GM23338 (cell line): ENCODE data around the gene GRIN2A. TPM values are rescaled to one million over a fixed set of nuclear protein-coding genes. Genes with fewer than 3 reads are reported as not detected.

Experiments used
- ATAC-seq: fragments of 200-7000 bp; cut with Tn5 transposase; 3 replicates; pipeline ENCODE4 v1.9.1; 2020
- DNase-seq: peaks from one replicate; pipeline ENCODE4 v3.0.0-alpha.2; 2015; ENCODE audit warnings: low spot score
- H2AFZ ChIP-seq: fragments of 200-600 bp; sonication (generic); 2 replicates; pipeline ENCODE4 v1.8.0; 2016; ENCODE audit warnings: antibody characterized with exemption, mild to moderate bottlenecking, moderate library complexity
- H3F3A ChIP-seq: fragments of 200-600 bp; sonication (generic); replicated peaks from 2 replicates; pipeline ENCODE4 v1.8.0; 2017; ENCODE audit warnings: antibody characterized with exemption, mixed run types, low read depth
- H3K27ac ChIP-seq: fragments of 200-600 bp; sonication (generic); 2 replicates; pipeline ENCODE4 v1.6.1; 2016; ENCODE audit warnings: low read depth
- H3K27me3 ChIP-seq: fragments of 200-600 bp; sonication (generic); 2 replicates; pipeline ENCODE4 v1.8.0; 2016; ENCODE audit warnings: mild to moderate bottlenecking, mixed run types, moderate library complexity; ENCODE audit not compliant: insufficient read depth
- H3K36me3 ChIP-seq: fragments of 200-600 bp; sonication (generic); 2 replicates; pipeline ENCODE4 v1.8.0; 2016; ENCODE audit warnings: mild to moderate bottlenecking; ENCODE audit not compliant: insufficient read depth
- H3K4me1 ChIP-seq: fragments of 200-600 bp; sonication (generic); 2 replicates; pipeline ENCODE4 v1.8.0; 2016; ENCODE audit warnings: mild to moderate bottlenecking, moderate library complexity; ENCODE audit not compliant: insufficient read depth
- H3K4me2 ChIP-seq: fragments of 200-600 bp; sonication (generic); 2 replicates; pipeline ENCODE4 v1.7.1; 2017; ENCODE audit warnings: mixed run types
- H3K4me3 ChIP-seq: fragments of 200-600 bp; sonication (generic); 2 replicates; pipeline ENCODE4 v1.6.1; 2016; ENCODE audit warnings: mixed run types
- H3K79me2 ChIP-seq: fragments of 200-600 bp; sonication (generic); replicated peaks from 2 replicates; pipeline ENCODE4 v1.8.0; 2017; ENCODE audit warnings: mild to moderate bottlenecking; ENCODE audit not compliant: insufficient read depth
- H3K9me2 ChIP-seq: fragments of 200-600 bp; sonication (generic); 2 replicates; pipeline ENCODE4 v1.8.0; 2017; ENCODE audit not compliant: insufficient read depth
- H4K20me1 ChIP-seq: fragments of 200-600 bp; sonication (generic); replicated peaks from 2 replicates; pipeline ENCODE4 v1.8.0; 2017; ENCODE audit warnings: mild to moderate bottlenecking; ENCODE audit not compliant: insufficient read depth
- H3K27ac Mint-ChIP-seq: 2 replicates; pipeline ENCODE4 v1.8.0; 2020; ENCODE audit warnings: inconsistent platforms, mild to moderate bottlenecking, moderate library complexity, mixed read lengths
- H3K27me3 Mint-ChIP-seq: 3 replicates; pipeline ENCODE4 v1.8.0; 2022; ENCODE audit warnings: low read depth, mild to moderate bottlenecking, moderate library complexity, mixed read lengths, inconsistent platforms; ENCODE audit not compliant: insufficient read depth, poor library complexity
- H3K36me3 Mint-ChIP-seq: 3 replicates; pipeline ENCODE4 v1.8.0; 2021; ENCODE audit warnings: low read depth, mild to moderate bottlenecking, inconsistent platforms, moderate library complexity, mixed read lengths
- H3K4me1 Mint-ChIP-seq: 3 replicates; pipeline ENCODE4 v1.8.0; 2020; ENCODE audit warnings: mild to moderate bottlenecking, inconsistent platforms, mixed read lengths
- H3K4me3 Mint-ChIP-seq: 3 replicates; pipeline ENCODE4 v1.8.0; 2021; ENCODE audit warnings: moderate library complexity, mild to moderate bottlenecking, inconsistent platforms, mixed read lengths
- H3K9me3 Mint-ChIP-seq: 3 replicates; pipeline ENCODE4 v1.8.0; 2020; ENCODE audit warnings: moderate library complexity, mild to moderate bottlenecking, inconsistent platforms, mixed read lengths
- CREB1 ChIP-seq: fragments of 250-450 bp; sonication (Bioruptor Pico); IDR thresholded peaks from 2 replicates; pipeline ENCODE4 v1.5.0; 2020; ENCODE audit warnings: low read depth, mild to moderate bottlenecking, moderate library complexity
- CTCF ChIP-seq, 2 experiments: fragments of 200-600 bp in 1 of 2; sonication (generic) in 1 of 2; conservative IDR thresholded peaks; 2 replicates each; pipeline versions ENCODE4 v1.5.1 to v1.6.1; 2016 to 2017; ENCODE audit warnings: antibody characterized with exemption in 2 of 2, low read depth in 2 of 2, mild to moderate bottlenecking in 2 of 2, moderate library complexity in 1 of 2
- EZH2 ChIP-seq: fragments of 200-600 bp; sonication (generic); IDR thresholded peaks from one replicate; pipeline ENCODE4 v1.8.0; 2017; ENCODE audit warnings: antibody characterized with exemption, mild to moderate bottlenecking, low read depth; ENCODE audit not compliant: unreplicated experiment
- EZH2phosphoT487 ChIP-seq: fragments of 200-600 bp; sonication (generic); IDR thresholded peaks from one replicate; pipeline ENCODE4 v1.8.1; 2018; ENCODE audit warnings: antibody characterized with exemption; ENCODE audit not compliant: unreplicated experiment
- JUNB ChIP-seq: IDR thresholded peaks from one replicate; pipeline ENCODE4 v1.6.1; 2016; ENCODE audit warnings: antibody characterized with exemption; ENCODE audit not compliant: unreplicated experiment
- NANOG ChIP-seq: IDR thresholded peaks from 2 replicates; pipeline ENCODE4 v1.6.1; 2016; ENCODE audit warnings: antibody characterized with exemption, borderline replicate concordance
- POLR2AphosphoS5 ChIP-seq: IDR thresholded peaks from 2 replicates; pipeline ENCODE4 v1.6.1; 2016; ENCODE audit warnings: antibody characterized with exemption, low read depth
- REST ChIP-seq: IDR thresholded peaks from one replicate; pipeline ENCODE4 v1.6.1; 2018; ENCODE audit warnings: antibody characterized with exemption; ENCODE audit not compliant: unreplicated experiment
- STAT1 ChIP-seq: IDR thresholded peaks from one replicate; pipeline ENCODE4 v1.6.1; 2016; ENCODE audit warnings: antibody characterized with exemption; ENCODE audit not compliant: unreplicated experiment
- ZNF114 ChIP-seq: fragments of 250-450 bp; sonication (Bioruptor Pico); IDR thresholded peaks from 2 replicates; pipeline ENCODE4 v1.5.0; 2020; ENCODE audit warnings: mild to moderate bottlenecking, moderate library complexity
- ZNF331 ChIP-seq: fragments of 250-450 bp; sonication (Bioruptor Pico); IDR thresholded peaks from 2 replicates; pipeline ENCODE4 v1.5.0; 2020; ENCODE audit warnings: low read depth, mild to moderate bottlenecking, moderate library complexity
- polyA plus RNA-seq: library from polyadenylated mRNA; unstranded; fragments of >200 nt; fragmentation: Nextera tagmentation; extraction: Ambion mirVana; gene quantifications from 2 replicates; pipeline ENCODE4 v1.2.1, GENCODE V29; 2016
- total RNA-seq: library from RNA; depleted of rRNA; stranded (reverse); fragments of >200 nt; shearing (Covaris generic); gene quantifications from 2 replicates; pipeline ENCODE4 v1.2.3, GENCODE V29; 2014
- TF ChIP-seq, protein P1 (sequence below): IDR thresholded peaks from 2 replicates; pipeline ENCODE4 v1.6.1; 2016; ENCODE audit warnings: antibody characterized with exemption
- TF ChIP-seq, protein P2 (sequence below): fragments of 250-450 bp; sonication (Bioruptor Pico); IDR thresholded peaks from 2 replicates; pipeline ENCODE4 v1.5.0; 2020; ENCODE audit warnings: mild to moderate bottlenecking, moderate library complexity

Gene GRIN2A
- total and polyA plus RNA-seq, 2 experiments from 2014 or later, result 0.89 to 5.1 TPM

GRCh38 chr16:9821331-9821730 is 360.9 kb downstream of the GRIN2A start:
- peak overlapping the region; percentile 49; the same call in 1 of the 3 replicates for H3K4me3 Mint-ChIP-seq
- ATAC-seq (peak; percentile 25), DNase-seq (no peak)
- no peak overlapping the region for H2AFZ ChIP-seq
- no peaks in the 10 kb centered on the region for H3K79me2 ChIP-seq
- peaks cover 46% of the 10 kb centered on the region for H3K4me1 ChIP-seq
- no peaks in the 10 kb centered on the region; the same call in 2 of the 3 replicates for H3K36me3 Mint-ChIP-seq
- H3K36me3 ChIP-seq, result no peaks in the 10 kb centered on the region
- peaks cover 64% of the 10 kb centered on the region for H3K4me1 Mint-ChIP-seq
- H3F3A ChIP-seq, result no peaks in the 10 kb centered on the region
- H3K27me3 ChIP-seq, result no peaks in the 10 kb centered on the region
- H3K27ac ChIP-seq, result peak overlapping the region; percentile 79
- H4K20me1 ChIP-seq, result no peaks in the 10 kb centered on the region
- no peak overlapping the region for H3K27ac Mint-ChIP-seq
- no peak overlapping the region for H3K4me3 ChIP-seq
- H3K4me2 ChIP-seq, result peak overlapping the region; percentile 15
- no peaks in the 10 kb centered on the region for H3K9me2 ChIP-seq
- TF ChIP-seq, protein P1, sequence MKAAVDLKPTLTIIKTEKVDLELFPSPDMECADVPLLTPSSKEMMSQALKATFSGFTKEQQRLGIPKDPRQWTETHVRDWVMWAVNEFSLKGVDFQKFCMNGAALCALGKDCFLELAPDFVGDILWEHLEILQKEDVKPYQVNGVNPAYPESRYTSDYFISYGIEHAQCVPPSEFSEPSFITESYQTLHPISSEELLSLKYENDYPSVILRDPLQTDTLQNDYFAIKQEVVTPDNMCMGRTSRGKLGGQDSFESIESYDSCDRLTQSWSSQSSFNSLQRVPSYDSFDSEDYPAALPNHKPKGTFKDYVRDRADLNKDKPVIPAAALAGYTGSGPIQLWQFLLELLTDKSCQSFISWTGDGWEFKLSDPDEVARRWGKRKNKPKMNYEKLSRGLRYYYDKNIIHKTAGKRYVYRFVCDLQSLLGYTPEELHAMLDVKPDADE, result no peak
- TF ChIP-seq EZH2, result no peak
- no peak for TF ChIP-seq REST
- TF ChIP-seq STAT1, result no peak
- TF ChIP-seq CREB1 (CRISPR knock-in tag), result no peak
- TF ChIP-seq, protein P2, sequence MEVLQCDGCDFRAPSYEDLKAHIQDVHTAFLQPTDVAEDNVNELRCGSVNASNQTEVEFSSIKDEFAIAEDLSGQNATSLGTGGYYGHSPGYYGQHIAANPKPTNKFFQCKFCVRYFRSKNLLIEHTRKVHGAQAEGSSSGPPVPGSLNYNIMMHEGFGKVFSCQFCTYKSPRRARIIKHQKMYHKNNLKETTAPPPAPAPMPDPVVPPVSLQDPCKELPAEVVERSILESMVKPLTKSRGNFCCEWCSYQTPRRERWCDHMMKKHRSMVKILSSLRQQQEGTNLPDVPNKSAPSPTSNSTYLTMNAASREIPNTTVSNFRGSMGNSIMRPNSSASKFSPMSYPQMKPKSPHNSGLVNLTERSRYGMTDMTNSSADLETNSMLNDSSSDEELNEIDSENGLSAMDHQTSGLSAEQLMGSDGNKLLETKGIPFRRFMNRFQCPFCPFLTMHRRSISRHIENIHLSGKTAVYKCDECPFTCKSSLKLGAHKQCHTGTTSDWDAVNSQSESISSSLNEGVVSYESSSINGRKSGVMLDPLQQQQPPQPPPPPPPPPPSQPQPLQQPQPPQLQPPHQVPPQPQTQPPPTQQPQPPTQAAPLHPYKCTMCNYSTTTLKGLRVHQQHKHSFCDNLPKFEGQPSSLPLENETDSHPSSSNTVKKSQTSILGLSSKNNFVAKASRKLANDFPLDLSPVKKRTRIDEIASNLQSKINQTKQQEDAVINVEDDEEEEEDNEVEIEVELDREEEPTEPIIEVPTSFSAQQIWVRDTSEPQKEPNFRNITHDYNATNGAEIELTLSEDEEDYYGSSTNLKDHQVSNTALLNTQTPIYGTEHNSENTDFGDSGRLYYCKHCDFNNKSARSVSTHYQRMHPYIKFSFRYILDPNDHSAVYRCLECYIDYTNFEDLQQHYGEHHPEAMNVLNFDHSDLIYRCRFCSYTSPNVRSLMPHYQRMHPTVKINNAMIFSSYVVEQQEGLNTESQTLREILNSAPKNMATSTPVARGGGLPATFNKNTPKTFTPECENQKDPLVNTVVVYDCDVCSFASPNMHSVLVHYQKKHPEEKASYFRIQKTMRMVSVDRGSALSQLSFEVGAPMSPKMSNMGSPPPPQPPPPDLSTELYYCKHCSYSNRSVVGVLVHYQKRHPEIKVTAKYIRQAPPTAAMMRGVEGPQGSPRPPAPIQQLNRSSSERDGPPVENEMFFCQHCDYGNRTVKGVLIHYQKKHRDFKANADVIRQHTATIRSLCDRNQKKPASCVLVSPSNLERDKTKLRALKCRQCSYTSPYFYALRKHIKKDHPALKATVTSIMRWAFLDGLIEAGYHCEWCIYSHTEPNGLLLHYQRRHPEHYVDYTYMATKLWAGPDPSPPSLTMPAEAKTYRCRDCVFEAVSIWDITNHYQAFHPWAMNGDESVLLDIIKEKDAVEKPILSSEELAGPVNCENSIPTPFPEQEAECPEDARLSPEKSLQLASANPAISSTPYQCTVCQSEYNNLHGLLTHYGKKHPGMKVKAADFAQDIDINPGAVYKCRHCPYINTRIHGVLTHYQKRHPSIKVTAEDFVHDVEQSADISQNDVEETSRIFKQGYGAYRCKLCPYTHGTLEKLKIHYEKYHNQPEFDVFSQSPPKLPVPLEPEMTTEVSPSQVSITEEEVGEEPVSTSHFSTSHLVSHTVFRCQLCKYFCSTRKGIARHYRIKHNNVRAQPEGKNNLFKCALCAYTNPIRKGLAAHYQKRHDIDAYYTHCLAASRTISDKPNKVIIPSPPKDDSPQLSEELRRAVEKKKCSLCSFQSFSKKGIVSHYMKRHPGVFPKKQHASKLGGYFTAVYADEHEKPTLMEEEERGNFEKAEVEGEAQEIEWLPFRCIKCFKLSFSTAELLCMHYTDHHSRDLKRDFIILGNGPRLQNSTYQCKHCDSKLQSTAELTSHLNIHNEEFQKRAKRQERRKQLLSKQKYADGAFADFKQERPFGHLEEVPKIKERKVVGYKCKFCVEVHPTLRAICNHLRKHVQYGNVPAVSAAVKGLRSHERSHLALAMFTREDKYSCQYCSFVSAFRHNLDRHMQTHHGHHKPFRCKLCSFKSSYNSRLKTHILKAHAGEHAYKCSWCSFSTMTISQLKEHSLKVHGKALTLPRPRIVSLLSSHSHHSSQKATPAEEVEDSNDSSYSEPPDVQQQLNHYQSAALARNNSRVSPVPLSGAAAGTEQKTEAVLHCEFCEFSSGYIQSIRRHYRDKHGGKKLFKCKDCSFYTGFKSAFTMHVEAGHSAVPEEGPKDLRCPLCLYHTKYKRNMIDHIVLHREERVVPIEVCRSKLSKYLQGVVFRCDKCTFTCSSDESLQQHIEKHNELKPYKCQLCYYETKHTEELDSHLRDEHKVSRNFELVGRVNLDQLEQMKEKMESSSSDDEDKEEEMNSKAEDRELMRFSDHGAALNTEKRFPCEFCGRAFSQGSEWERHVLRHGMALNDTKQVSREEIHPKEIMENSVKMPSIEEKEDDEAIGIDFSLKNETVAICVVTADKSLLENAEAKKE (CRISPR knock-in tag), result no peak
- no peak for TF ChIP-seq ZNF114 (CRISPR knock-in tag)
- TF ChIP-seq EZH2phosphoT487, result no peak
- no peak for TF ChIP-seq POLR2AphosphoS5
- no peak for TF ChIP-seq ZNF331 (CRISPR knock-in tag)
- TF ChIP-seq JUNB, result no peak
- no peak for TF ChIP-seq NANOG
- TF ChIP-seq CTCF (conservative IDR thresholded peaks at IDR 0.05; ENCODE audit: low read depth in 2 of 2), result no peak
- H3K9me3 Mint-ChIP-seq, result no peaks in the 10 kb centered on the region
- H3K27me3 Mint-ChIP-seq, result peaks cover 26% of the 10 kb centered on the region
